Astrocyte of the spinal cord (primary cell): ENCODE data around the gene GFOD2.

ENCODE experiments used
- DNase-seq: peaks from one replicate; pipeline ENCODE4 v3.0.0; 2011; ENCODE audit warnings: low read depth, low spot score
- H3K4me3 ChIP-seq: 2 replicates; pipeline ENCODE4 v1.5.1; 2011; ENCODE audit warnings: low read depth, mild to moderate bottlenecking, low read length, moderate library complexity
- CTCF ChIP-seq: IDR thresholded peaks from 2 replicates; pipeline ENCODE4 v1.5.1; 2012; ENCODE audit warnings: low read depth, mild to moderate bottlenecking, low read length, inconsistent platforms
- in situ Hi-C: cut with HindIII; loops from 2 replicates; pipeline ENCODE4 v1.10.0; 2017; ENCODE audit warnings: low sequenced_read_pairs

GFOD2 gene

DNA sequence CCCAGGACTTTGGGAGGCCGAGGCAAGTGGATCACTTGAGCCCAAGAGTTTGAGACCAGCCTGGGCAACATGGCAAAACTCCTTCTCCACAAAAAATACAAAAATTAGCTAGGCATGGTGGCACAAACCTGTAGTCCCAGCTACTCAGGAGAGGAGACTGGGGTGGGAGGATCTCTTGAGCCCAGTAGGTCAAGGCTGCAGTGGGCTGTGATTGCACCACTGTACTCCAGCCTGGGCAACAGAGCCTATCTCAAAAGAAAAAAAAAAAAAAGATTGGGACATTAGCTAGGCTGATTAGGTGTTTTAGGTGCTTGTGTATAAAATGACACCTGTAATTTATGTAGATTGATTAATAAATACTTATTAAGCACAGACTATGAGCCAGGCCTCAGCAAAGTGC lies 10.1 kb downstream of the GFOD2 start:
- DNase-seq = no peak
- no peak for TF ChIP-seq CTCF
- in situ Hi-C loops = no loop called here
- no peak overlapping the region for H3K4me3 ChIP-seq

- no peak for DNase-seq
- no peak overlapping the region for H3K4me3 ChIP-seq
- in situ Hi-C loops = no loop called here
- no peak for TF ChIP-seq CTCF
Observed at GRCh38 chr16:67708368-67708771, 10.7 kb downstream of the GFOD2 start.

GRCh38 chr16:67707790-67708189 lies 11.3 kb downstream of the GFOD2 start:
- in situ Hi-C loops = no loop called here
- DNase-seq = no peak
- H3K4me3 ChIP-seq = no peak overlapping the region
- TF ChIP-seq CTCF = no peak

GRCh38 chr16:67707210-67707609 lies 11.9 kb downstream of the GFOD2 start:
- no peak for DNase-seq
- TF ChIP-seq CTCF = no peak
- in situ Hi-C loops = no loop called here
- no peak overlapping the region for H3K4me3 ChIP-seq

DNA sequence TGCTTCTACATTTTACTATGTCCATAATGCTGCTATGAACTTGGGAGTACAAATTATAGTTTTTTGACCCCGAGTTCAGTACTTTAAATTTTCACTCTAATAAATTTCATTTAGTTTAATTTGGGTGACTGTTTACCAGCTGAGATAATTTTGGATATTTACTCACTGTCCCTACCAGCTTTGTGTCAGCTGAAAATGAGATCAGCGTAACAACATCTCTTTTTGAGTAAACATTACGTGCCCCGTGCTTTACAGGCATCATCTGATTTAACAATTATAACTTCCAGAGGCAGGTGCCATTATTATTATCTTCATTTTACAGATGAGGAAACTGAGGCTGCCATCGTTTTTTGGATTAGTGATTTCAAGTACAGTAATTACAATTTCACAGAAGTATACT lies 15.0 kb downstream of the GFOD2 start:
- no peak overlapping the region for H3K4me3 ChIP-seq
- DNase-seq = no peak
- no peak for TF ChIP-seq CTCF
- in situ Hi-C loops = no loop called here

GRCh38 chr16:67703626-67704025 lies 15.5 kb downstream of the GFOD2 start:
- TF ChIP-seq CTCF = no peak
- no peak for DNase-seq
- in situ Hi-C loops = no loop called here

GRCh38 chr16:67702130-67702529 lies 17.0 kb downstream of the GFOD2 start:
- H3K4me3 ChIP-seq = no peak overlapping the region
- in situ Hi-C loops = no loop called here
- TF ChIP-seq CTCF = no peak
- DNase-seq = no peak

More at GRCh38 chr16:67703626-67704025, 15.5 kb downstream of the GFOD2 start:
- no peak overlapping the region for H3K4me3 ChIP-seq
